HepG2 (cell line): ENCODE measurements around the gene ERLIN1. TPM values are rescaled to one million over a fixed set of nuclear protein-coding genes. Genes with fewer than 3 reads are reported as not detected.

ENCODE experiments used
- ATAC-seq: fragments of 200-7000 bp; cut with Tn5 transposase; 3 replicates; pipeline ENCODE4 v1.9.1; 2020; ENCODE audit warnings: mild to moderate bottlenecking, moderate library complexity
- BruUV-seq: library from RNA; stranded (reverse); fragments of 400-500 nt; replicated peaks from 2 replicates; lab custom pipeline; 2021; lab: Mats Ljungman, UMichigan
- CTCF ChIA-PET: fragments of 300-600 bp; formaldehyde crosslinking; extraction: SDS; loops from one replicate; lab custom pipeline; 2021; ENCODE audit warnings: low total read pairs, inconsistent platforms, low intra/inter-chr PET ratio; lab: Yijun Ruan, JAX
- POLR2A ChIA-PET: fragments of 350-600 bp; sonication (Branson Sonifier 250); formaldehyde crosslinking; loops from one replicate; lab custom pipeline; 2020; ENCODE audit warnings: antibody characterized with exemption, inconsistent platforms; lab: Yijun Ruan, JAX
- DNase-seq: peaks from one replicate; pipeline ENCODE4 v3.0.0-alpha.2; 2015; ENCODE audit warnings: low spot score
- FAIRE-seq: peaks from 3 replicates; lab custom pipeline; 2011; peaks lifted over from hg19 to GRCh38; lab: Jason Lieb, UNC
- H2AFZ ChIP-seq: one replicate; pipeline ENCODE4 v1.6.1; 2011; ENCODE audit warnings: low read length, inconsistent platforms
- H3K27ac ChIP-seq: fragments of 300-600 bp; 3 replicates; pipeline ENCODE4 v1.8.0; 2011; ENCODE audit warnings: mixed run types, mild to moderate bottlenecking, mixed read lengths, low read length, inconsistent platforms; ENCODE audit not compliant: insufficient read depth; ENCODE audit errors: extremely low read length
- H3K27me3 ChIP-seq, 2 experiments: fragments of 200-600 bp in 1 of 2; 2 replicates in 1 of 2; 3 replicates in 1 of 2; pipeline versions ENCODE4 v1.6.0 to v1.8.0; 2011; ENCODE audit warnings: low read length in 2 of 2, mild to moderate bottlenecking in 2 of 2, moderate library complexity in 2 of 2, inconsistent platforms in 1 of 2; ENCODE audit not compliant: insufficient read depth in 2 of 2, control insufficient read depth in 1 of 2
- H3K36me3 ChIP-seq, 2 experiments: fragments of 200-600 bp in 1 of 2; replicated peaks in 1 of 2; 2 replicates in 1 of 2; 3 replicates in 1 of 2; pipeline versions ENCODE4 v1.5.1 to v1.8.0; 2011; ENCODE audit warnings: low read length in 2 of 2, inconsistent platforms in 1 of 2; ENCODE audit not compliant: insufficient read depth in 2 of 2, control insufficient read depth in 1 of 2
- H3K4me1 ChIP-seq: 2 replicates; pipeline ENCODE4 v1.5.1; 2012; ENCODE audit warnings: low read length, inconsistent platforms; ENCODE audit not compliant: insufficient read depth
- H3K4me2 ChIP-seq: 2 replicates; pipeline ENCODE4 v1.6.0; 2011; ENCODE audit warnings: low read depth, low read length, inconsistent platforms
- H3K4me3 ChIP-seq, 3 experiments: fragments of 200-600 bp in 1 of 3; sonication (generic), shearing (Covaris generic) in 1 of 3; replicated peaks in 1 of 3; 2 replicates each; pipeline ENCODE4 v1.5.1; 2011 to 2016; ENCODE audit warnings: low read length in 3 of 3, inconsistent platforms in 2 of 3, low read depth in 2 of 3, mild to moderate bottlenecking in 2 of 3, control low read depth in 1 of 3, mixed read lengths in 1 of 3; ENCODE audit not compliant: insufficient read depth in 1 of 3
- H3K79me2 ChIP-seq: one replicate; pipeline ENCODE4 v1.6.1; 2011; ENCODE audit warnings: low read length, inconsistent platforms; ENCODE audit not compliant: insufficient read depth
- H3K9ac ChIP-seq: 2 replicates; pipeline ENCODE4 v1.6.0; 2011; ENCODE audit warnings: mild to moderate bottlenecking, low read depth, low read length, inconsistent platforms; ENCODE audit not compliant: insufficient read depth
- H3K9me3 ChIP-seq: 2 replicates; pipeline ENCODE4 v1.5.1; 2012; ENCODE audit warnings: mild to moderate bottlenecking, low read length
- H4K20me1 ChIP-seq: 2 replicates; pipeline ENCODE4 v1.6.0; 2011; ENCODE audit warnings: inconsistent platforms, mild to moderate bottlenecking, low read length, moderate library complexity; ENCODE audit not compliant: insufficient read depth
- NAIF1 ChIP-seq: sonication (generic); formaldehyde crosslinking; IDR thresholded peaks from 2 replicates; pipeline ENCODE4 v1.5.0; 2020; ENCODE audit warnings: mild to moderate bottlenecking, missing genetic modification reagents, borderline replicate concordance
- ZNF180 ChIP-seq: sonication (generic); formaldehyde crosslinking; IDR thresholded peaks from 2 replicates; pipeline ENCODE4 v1.4.0; 2020; ENCODE audit warnings: low read depth, missing genetic modification reagents, borderline replicate concordance
- ZNF33A ChIP-seq: sonication (generic); formaldehyde crosslinking; IDR thresholded peaks from 2 replicates; pipeline ENCODE4 v1.5.1; 2020; ENCODE audit warnings: missing genetic modification reagents, mild to moderate bottlenecking, moderate library complexity, borderline replicate concordance
- ZNF567 ChIP-seq: sonication (generic); formaldehyde crosslinking; IDR thresholded peaks from 2 replicates; pipeline ENCODE4 v1.8.1; 2023; ENCODE audit warnings: mild to moderate bottlenecking, missing genetic modification reagents, borderline replicate concordance
- ZNF816 ChIP-seq: sonication (generic); formaldehyde crosslinking; IDR thresholded peaks from 2 replicates; pipeline ENCODE4 v1.8.0; 2022; ENCODE audit warnings: missing genetic modification reagents, mild to moderate bottlenecking, borderline replicate concordance
- WGBS: methylation state at CpG from one replicate; pipeline ENCODE4 v1.1.6; 2017; ENCODE audit warnings: low lambda C conversion rate; 5-methylcytosine and 5-hydroxymethylcytosine counted together
- in situ Hi-C: cut with HindIII; loops from 2 replicates; pipeline ENCODE4 v1.10.0; 2017; ENCODE audit warnings: low pct_unique_long_range_greater_than_20kb; ENCODE audit not compliant: extremely low pct_ligation_motif_present
- intact Hi-C: fragments of 100-400 bp; cut with micrococcal nuclease; formaldehyde crosslinking; loops from one replicate; pipeline ENCODE4 v1.10.0; 2022; ENCODE audit not compliant: unreplicated experiment
- polyA plus RNA-seq, 8 experiments: library from polyadenylated mRNA; depleted of rRNA in 3 of 8; stranded (reverse) in 7 of 8; unstranded in 1 of 8; fragments of >200 nt; fragmentation: Illumina TruSeq in 4 of 8; extraction: Trizol in 4 of 8; gene quantifications; 2 replicates each; pipeline versions ENCODE4 v1.2.1 to v1.2.3, GENCODE V29; 2011 to 2016; ENCODE audit warnings: low read depth in 4 of 8, missing spikeins in 1 of 8, mixed read lengths in 1 of 8; ENCODE audit not compliant: insufficient read depth in 1 of 8
- total RNA-seq, 5 experiments: library from RNA; depleted of rRNA; stranded (reverse); fragments of >200 nt; fragmentation: Illumina TruSeq; extraction: Trizol; gene quantifications; 2 replicates each; pipeline ENCODE4 v1.2.3, GENCODE V29; 2016; ENCODE audit warnings: low read depth in 1 of 5
- TF ChIP-seq, protein P1 (sequence below): sonication (generic); formaldehyde crosslinking; IDR thresholded peaks from 2 replicates; pipeline ENCODE4 v1.5.1; 2020; ENCODE audit warnings: mild to moderate bottlenecking, missing genetic modification reagents, borderline replicate concordance
- TF ChIP-seq, protein P2 (sequence below): sonication (generic); formaldehyde crosslinking; IDR thresholded peaks from 2 replicates; pipeline ENCODE4 v1.5.1; 2020; ENCODE audit warnings: mild to moderate bottlenecking, missing genetic modification reagents, moderate library complexity
- TF ChIP-seq, protein P3 (sequence below): sonication (generic); formaldehyde crosslinking; IDR thresholded peaks from 2 replicates; pipeline ENCODE4 v1.5.0; 2020; ENCODE audit warnings: mild to moderate bottlenecking, missing genetic modification reagents

ERLIN1 gene
- total and polyA plus RNA-seq, 2 of the 13 experiments (the other 11 are each of a cell fraction or from before 2014, with no cell fraction given) = 56.8 to 69.3 TPM

DNA sequence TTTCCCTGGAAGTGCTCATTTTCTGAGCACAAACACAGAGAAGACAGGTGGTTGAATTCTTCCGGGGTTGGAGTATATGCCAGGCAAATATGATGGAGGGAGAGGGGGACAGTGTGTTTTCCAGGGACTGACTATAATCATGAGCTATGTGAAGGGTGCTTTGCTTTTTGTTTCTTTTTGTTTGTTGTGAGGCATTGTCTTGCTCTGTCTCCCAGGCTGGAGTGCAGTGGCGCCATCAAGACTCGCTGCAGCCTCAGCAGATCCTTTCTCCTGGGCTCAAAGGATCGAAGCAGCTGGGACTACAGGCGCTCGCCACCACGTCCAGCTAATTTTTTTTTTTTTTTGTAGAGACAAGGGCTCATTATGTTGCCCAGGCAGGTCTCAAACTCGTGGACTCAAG lies 56.9 kb downstream of the ERLIN1 start:
- BruUV-seq = no TSS peak
- Histone ChIP-seq H3K4me1 (peaks cover 21% of the 10 kb centered on the region), H3K9ac (peak overlapping the region; percentile 26; the same call in 1 of the 2 replicates), H3K9me3 (no peaks in the 10 kb centered on the region), H2AFZ (peak overlapping the region; percentile 88), H3K36me3 (no peaks in the 10 kb centered on the region), H3K27ac (no peak overlapping the region), H3K4me2 (peak overlapping the region; percentile 69), H3K4me3 (peak overlapping the region; percentile 26 to 55 (median 36); a peak in 4 of 6 replicates), H3K27me3 (no peaks in the 10 kb centered on the region), H3K79me2 (no peaks in the 10 kb centered on the region)
- in situ Hi-C loops = no loop called here
- CTCF ChIA-PET = no interaction called here
- peak; percentile 73 for ATAC-seq
- DNase-seq = no peak
- POLR2A ChIA-PET = interaction anchor here (0.8 kb wide), 1 partner anchor 27 kb away, joined by 3 read pairs; no protein-coding TSS in a partner anchor
- no peak for FAIRE-seq
- TF ChIP-seq NAIF1 = no peak
- TF ChIP-seq ZNF180 (CRISPR knock-in tag) = no peak
- peak; percentile 65; the same call in 1 of the 2 replicates for TF ChIP-seq ZNF816
- TF ChIP-seq, protein P1, sequence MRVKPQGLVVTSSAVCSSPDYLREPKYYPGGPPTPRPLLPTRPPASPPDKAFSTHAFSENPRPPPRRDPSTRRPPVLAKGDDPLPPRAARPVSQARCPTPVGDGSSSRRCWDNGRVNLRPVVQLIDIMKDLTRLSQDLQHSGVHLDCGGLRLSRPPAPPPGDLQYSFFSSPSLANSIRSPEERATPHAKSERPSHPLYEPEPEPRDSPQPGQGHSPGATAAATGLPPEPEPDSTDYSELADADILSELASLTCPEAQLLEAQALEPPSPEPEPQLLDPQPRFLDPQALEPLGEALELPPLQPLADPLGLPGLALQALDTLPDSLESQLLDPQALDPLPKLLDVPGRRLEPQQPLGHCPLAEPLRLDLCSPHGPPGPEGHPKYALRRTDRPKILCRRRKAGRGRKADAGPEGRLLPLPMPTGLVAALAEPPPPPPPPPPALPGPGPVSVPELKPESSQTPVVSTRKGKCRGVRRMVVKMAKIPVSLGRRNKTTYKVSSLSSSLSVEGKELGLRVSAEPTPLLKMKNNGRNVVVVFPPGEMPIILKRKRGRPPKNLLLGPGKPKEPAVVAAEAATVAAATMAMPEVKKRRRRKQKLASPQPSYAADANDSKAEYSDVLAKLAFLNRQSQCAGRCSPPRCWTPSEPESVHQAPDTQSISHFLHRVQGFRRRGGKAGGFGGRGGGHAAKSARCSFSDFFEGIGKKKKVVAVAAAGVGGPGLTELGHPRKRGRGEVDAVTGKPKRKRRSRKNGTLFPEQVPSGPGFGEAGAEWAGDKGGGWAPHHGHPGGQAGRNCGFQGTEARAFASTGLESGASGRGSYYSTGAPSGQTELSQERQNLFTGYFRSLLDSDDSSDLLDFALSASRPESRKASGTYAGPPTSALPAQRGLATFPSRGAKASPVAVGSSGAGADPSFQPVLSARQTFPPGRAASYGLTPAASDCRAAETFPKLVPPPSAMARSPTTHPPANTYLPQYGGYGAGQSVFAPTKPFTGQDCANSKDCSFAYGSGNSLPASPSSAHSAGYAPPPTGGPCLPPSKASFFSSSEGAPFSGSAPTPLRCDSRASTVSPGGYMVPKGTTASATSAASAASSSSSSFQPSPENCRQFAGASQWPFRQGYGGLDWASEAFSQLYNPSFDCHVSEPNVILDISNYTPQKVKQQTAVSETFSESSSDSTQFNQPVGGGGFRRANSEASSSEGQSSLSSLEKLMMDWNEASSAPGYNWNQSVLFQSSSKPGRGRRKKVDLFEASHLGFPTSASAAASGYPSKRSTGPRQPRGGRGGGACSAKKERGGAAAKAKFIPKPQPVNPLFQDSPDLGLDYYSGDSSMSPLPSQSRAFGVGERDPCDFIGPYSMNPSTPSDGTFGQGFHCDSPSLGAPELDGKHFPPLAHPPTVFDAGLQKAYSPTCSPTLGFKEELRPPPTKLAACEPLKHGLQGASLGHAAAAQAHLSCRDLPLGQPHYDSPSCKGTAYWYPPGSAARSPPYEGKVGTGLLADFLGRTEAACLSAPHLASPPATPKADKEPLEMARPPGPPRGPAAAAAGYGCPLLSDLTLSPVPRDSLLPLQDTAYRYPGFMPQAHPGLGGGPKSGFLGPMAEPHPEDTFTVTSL (CRISPR knock-in tag) = 0 out of 2 replicates have a peak, but pooled peaks have one; percentile 25
- TF ChIP-seq, protein P2, sequence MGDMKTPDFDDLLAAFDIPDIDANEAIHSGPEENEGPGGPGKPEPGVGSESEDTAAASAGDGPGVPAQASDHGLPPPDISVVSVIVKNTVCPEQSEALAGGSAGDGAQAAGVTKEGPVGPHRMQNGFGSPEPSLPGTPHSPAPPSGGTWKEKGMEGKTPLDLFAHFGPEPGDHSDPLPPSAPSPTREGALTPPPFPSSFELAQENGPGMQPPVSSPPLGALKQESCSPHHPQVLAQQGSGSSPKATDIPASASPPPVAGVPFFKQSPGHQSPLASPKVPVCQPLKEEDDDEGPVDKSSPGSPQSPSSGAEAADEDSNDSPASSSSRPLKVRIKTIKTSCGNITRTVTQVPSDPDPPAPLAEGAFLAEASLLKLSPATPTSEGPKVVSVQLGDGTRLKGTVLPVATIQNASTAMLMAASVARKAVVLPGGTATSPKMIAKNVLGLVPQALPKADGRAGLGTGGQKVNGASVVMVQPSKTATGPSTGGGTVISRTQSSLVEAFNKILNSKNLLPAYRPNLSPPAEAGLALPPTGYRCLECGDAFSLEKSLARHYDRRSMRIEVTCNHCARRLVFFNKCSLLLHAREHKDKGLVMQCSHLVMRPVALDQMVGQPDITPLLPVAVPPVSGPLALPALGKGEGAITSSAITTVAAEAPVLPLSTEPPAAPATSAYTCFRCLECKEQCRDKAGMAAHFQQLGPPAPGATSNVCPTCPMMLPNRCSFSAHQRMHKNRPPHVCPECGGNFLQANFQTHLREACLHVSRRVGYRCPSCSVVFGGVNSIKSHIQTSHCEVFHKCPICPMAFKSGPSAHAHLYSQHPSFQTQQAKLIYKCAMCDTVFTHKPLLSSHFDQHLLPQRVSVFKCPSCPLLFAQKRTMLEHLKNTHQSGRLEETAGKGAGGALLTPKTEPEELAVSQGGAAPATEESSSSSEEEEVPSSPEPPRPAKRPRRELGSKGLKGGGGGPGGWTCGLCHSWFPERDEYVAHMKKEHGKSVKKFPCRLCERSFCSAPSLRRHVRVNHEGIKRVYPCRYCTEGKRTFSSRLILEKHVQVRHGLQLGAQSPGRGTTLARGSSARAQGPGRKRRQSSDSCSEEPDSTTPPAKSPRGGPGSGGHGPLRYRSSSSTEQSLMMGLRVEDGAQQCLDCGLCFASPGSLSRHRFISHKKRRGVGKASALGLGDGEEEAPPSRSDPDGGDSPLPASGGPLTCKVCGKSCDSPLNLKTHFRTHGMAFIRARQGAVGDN (CRISPR knock-in tag) = 0 out of 2 replicates have a peak, but pooled peaks have one; percentile 7
- no peak for TF ChIP-seq ZNF567 (CRISPR knock-in tag)
- 0 out of 2 replicates have a peak, but pooled peaks have one; percentile 68 for TF ChIP-seq ZNF33A
- TF ChIP-seq, protein P3, sequence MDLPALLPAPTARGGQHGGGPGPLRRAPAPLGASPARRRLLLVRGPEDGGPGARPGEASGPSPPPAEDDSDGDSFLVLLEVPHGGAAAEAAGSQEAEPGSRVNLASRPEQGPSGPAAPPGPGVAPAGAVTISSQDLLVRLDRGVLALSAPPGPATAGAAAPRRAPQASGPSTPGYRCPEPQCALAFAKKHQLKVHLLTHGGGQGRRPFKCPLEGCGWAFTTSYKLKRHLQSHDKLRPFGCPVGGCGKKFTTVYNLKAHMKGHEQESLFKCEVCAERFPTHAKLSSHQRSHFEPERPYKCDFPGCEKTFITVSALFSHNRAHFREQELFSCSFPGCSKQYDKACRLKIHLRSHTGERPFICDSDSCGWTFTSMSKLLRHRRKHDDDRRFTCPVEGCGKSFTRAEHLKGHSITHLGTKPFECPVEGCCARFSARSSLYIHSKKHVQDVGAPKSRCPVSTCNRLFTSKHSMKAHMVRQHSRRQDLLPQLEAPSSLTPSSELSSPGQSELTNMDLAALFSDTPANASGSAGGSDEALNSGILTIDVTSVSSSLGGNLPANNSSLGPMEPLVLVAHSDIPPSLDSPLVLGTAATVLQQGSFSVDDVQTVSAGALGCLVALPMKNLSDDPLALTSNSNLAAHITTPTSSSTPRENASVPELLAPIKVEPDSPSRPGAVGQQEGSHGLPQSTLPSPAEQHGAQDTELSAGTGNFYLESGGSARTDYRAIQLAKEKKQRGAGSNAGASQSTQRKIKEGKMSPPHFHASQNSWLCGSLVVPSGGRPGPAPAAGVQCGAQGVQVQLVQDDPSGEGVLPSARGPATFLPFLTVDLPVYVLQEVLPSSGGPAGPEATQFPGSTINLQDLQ (CRISPR knock-in tag) = no peak
- TF ChIP-seq, all 625 proteins: peak for 4
- WGBS = 5% methylated on average over 8 of the region's 8 CpGs
- intact Hi-C loops = no loop called here
- H4K20me1 ChIP-seq = no peaks in the 10 kb centered on the region
